ENCODE measurements around the gene LRRC8D. TPM values are rescaled to one million over a fixed set of nuclear protein-coding genes. Genes with fewer than 3 reads are reported as not detected.
A peak's percentile ranks its signal among the peaks of the same experiment; 100 is the strongest.

LRRC8D gene
- total and polyA plus RNA-seq, 4 donors: 7.1 to 17.4 (median 14.4) TPM

DNA sequence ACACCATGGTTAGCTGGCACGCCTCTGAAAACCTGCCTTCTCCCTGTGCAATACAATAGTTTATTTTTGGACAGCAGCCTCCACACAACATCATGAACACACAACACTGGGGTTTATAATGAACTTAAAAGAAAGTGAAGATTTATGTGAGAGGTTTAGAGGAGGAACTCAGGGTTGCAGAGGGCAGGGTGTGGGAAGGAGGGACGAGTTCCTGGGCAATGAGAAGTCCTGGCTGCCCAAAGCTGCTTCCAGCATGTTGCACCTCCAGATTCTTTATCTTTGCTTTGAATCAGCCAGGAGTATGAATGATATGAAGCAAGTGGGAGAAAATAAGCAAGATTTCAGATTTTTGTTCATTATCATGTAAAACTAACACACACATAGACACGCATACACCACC is 11.3 kb upstream of the LRRC8D start:
- Histone ChIP-seq H3K4me1 (ENCODE audit: control insufficient read depth in 4 of 4, insufficient read depth in 4 of 4, low read length in 3 of 4) (no peaks in the 10 kb centered on the region), H3K9ac (ENCODE audit: low read depth in 1 of 2, low read length in 2 of 2) (no peak overlapping the region), H3K27me3 (ENCODE audit: control insufficient read depth in 4 of 4, insufficient read depth in 4 of 4, low read length in 3 of 4) (no peaks in the 10 kb centered on the region), H3K9me3 (ENCODE audit: control insufficient read depth in 4 of 4, low read length in 3 of 4) (no peaks in the 10 kb centered on the region), H3K36me3 (ENCODE audit: control insufficient read depth in 4 of 4, insufficient read depth in 3 of 4, low read depth in 1 of 4, low read length in 3 of 4) (no peaks in the 10 kb centered on the region), H3K4me3 (ENCODE audit: low read depth in 1 of 3, low read length in 3 of 3) (no peak overlapping the region), H3K27ac (ENCODE audit: low read depth in 1 of 2, low read length in 2 of 2) (no peak overlapping the region)
- DNase-seq (ENCODE audit: low spot score): no peak
- WGBS: 94% methylated on average over 3 of the region's 3 CpGs
- TF ChIP-seq JUND (IDR thresholded peaks at IDR 0.05): no peak
- no peak for TF ChIP-seq TAF1 (conservative IDR thresholded peaks at IDR 0.05)

DNA sequence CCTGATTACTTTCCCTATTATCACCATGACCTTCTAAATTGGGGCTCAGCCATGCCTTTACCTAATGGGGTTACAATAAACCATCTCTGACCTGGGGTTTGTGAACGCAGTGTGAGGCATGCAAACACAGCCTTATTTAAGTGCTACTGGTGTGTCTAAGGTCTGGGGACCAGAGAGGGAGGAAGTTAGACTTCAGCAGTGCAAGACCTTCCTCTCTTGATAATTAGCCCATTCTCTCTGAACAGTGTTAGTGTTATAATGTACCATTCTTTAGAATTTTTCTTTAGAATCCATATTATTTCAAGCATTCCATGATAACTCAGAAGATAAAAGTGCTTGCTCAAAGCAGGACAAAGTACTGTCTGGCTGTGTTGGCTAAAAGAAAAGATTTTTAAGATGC is 10.5 kb upstream of the LRRC8D start:
- TF ChIP-seq FOXA2 (IDR thresholded peaks at IDR 0.05) (no peak), HNF4G (IDR thresholded peaks at IDR 0.05) (no peak), YY1 (IDR thresholded peaks at IDR 0.05) (no peak), EGR1 (IDR thresholded peaks at IDR 0.05; ENCODE audit: low read depth in 2 of 2) (no peak), HNF4A (conservative IDR thresholded peaks at IDR 0.05) (no peak), NR2F2 (IDR thresholded peaks at IDR 0.05) (no peak), RXRA (IDR thresholded peaks at IDR 0.05) (no peak), JUND (IDR thresholded peaks at IDR 0.05) (no peak), SP1 (IDR thresholded peaks at IDR 0.05) (no peak), RAD21 (IDR thresholded peaks at IDR 0.05) (no peak), TAF1 (conservative IDR thresholded peaks at IDR 0.05) (no peak), FOXA1 (IDR thresholded peaks at IDR 0.05) (no peak)
- TF ChIP-seq, protein P1, sequence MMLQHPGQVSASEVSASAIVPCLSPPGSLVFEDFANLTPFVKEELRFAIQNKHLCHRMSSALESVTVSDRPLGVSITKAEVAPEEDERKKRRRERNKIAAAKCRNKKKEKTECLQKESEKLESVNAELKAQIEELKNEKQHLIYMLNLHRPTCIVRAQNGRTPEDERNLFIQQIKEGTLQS (IDR thresholded peaks at IDR 0.05): no peak
- TF ChIP-seq, protein P2, sequence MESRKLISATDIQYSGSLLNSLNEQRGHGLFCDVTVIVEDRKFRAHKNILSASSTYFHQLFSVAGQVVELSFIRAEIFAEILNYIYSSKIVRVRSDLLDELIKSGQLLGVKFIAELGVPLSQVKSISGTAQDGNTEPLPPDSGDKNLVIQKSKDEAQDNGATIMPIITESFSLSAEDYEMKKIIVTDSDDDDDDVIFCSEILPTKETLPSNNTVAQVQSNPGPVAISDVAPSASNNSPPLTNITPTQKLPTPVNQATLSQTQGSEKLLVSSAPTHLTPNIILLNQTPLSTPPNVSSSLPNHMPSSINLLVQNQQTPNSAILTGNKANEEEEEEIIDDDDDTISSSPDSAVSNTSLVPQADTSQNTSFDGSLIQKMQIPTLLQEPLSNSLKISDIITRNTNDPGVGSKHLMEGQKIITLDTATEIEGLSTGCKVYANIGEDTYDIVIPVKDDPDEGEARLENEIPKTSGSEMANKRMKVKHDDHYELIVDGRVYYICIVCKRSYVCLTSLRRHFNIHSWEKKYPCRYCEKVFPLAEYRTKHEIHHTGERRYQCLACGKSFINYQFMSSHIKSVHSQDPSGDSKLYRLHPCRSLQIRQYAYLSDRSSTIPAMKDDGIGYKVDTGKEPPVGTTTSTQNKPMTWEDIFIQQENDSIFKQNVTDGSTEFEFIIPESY (IDR thresholded peaks at IDR 0.05): no peak
- TF ChIP-seq, protein P3, sequence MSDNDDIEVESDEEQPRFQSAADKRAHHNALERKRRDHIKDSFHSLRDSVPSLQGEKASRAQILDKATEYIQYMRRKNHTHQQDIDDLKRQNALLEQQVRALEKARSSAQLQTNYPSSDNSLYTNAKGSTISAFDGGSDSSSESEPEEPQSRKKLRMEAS (IDR thresholded peaks at IDR 0.05): no peak
- TF ChIP-seq, protein P4, sequence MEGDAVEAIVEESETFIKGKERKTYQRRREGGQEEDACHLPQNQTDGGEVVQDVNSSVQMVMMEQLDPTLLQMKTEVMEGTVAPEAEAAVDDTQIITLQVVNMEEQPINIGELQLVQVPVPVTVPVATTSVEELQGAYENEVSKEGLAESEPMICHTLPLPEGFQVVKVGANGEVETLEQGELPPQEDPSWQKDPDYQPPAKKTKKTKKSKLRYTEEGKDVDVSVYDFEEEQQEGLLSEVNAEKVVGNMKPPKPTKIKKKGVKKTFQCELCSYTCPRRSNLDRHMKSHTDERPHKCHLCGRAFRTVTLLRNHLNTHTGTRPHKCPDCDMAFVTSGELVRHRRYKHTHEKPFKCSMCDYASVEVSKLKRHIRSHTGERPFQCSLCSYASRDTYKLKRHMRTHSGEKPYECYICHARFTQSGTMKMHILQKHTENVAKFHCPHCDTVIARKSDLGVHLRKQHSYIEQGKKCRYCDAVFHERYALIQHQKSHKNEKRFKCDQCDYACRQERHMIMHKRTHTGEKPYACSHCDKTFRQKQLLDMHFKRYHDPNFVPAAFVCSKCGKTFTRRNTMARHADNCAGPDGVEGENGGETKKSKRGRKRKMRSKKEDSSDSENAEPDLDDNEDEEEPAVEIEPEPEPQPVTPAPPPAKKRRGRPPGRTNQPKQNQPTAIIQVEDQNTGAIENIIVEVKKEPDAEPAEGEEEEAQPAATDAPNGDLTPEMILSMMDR (IDR thresholded peaks at IDR 0.05; ENCODE audit: low read depth, low read length, missing input control): no peak
- no peaks in the 10 kb centered on the region for H3K36me3 ChIP-seq (ENCODE audit: control insufficient read depth in 4 of 4, insufficient read depth in 3 of 4, low read depth in 1 of 4, low read length in 3 of 4)
- no peak overlapping the region for H3K4me3 ChIP-seq (ENCODE audit: low read depth in 1 of 3, low read length in 3 of 3)
- H3K9me3 ChIP-seq (ENCODE audit: control insufficient read depth in 4 of 4, low read length in 3 of 4): no peaks in the 10 kb centered on the region
- WGBS: 80% methylated on average over 1 of the region's 1 CpG
- H3K4me1 ChIP-seq (ENCODE audit: control insufficient read depth in 4 of 4, insufficient read depth in 4 of 4, low read length in 3 of 4): no peaks in the 10 kb centered on the region
- no peak overlapping the region for H3K27ac ChIP-seq (ENCODE audit: low read depth in 1 of 2, low read length in 2 of 2)
- no peaks in the 10 kb centered on the region for H3K27me3 ChIP-seq (ENCODE audit: control insufficient read depth in 4 of 4, insufficient read depth in 4 of 4, low read length in 3 of 4)
- H3K9ac ChIP-seq (ENCODE audit: low read depth in 1 of 2, low read length in 2 of 2): no peak overlapping the region
- no peak for DNase-seq (ENCODE audit: low spot score)

DNA sequence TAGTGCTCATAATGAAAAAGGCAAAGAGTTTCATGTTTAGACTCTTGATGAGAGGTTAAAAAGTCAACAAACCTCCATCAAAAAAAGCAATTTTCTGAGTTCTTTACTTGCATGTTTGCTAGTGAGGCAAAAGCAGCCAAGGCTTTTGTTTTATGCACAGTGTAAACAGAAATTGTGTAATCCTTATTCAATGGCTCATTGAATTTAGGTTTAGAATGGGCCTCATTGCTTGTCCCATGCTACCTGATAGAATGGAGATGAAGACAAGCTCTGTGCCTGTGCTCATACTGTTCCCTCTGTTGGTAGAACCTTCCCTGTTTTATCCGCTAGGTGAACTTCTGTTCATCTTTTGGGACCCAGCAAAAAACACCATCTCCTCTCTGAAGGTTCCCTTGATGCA is 10.0 kb upstream of the LRRC8D start:
- 99% methylated on average over 1 of the region's 1 CpG for WGBS
- no peaks in the 10 kb centered on the region for H3K27me3 ChIP-seq (ENCODE audit: control insufficient read depth in 4 of 4, insufficient read depth in 4 of 4, low read length in 3 of 4)
- no peaks in the 10 kb centered on the region for H3K4me1 ChIP-seq (ENCODE audit: control insufficient read depth in 4 of 4, insufficient read depth in 4 of 4, low read length in 3 of 4)
- no peak for TF ChIP-seq GABPA (IDR thresholded peaks at IDR 0.05 in 1 of 2, conservative IDR thresholded peaks at IDR 0.05 in 1 of 2)
- TF ChIP-seq FOXA2 (IDR thresholded peaks at IDR 0.05): peak; percentile 52
- TF ChIP-seq HNF4A (conservative IDR thresholded peaks at IDR 0.05): no peak
- no peaks in the 10 kb centered on the region for H3K36me3 ChIP-seq (ENCODE audit: control insufficient read depth in 4 of 4, insufficient read depth in 3 of 4, low read depth in 1 of 4, low read length in 3 of 4)
- H3K4me3 ChIP-seq (ENCODE audit: low read depth in 1 of 3, low read length in 3 of 3): no peak overlapping the region
- H3K9ac ChIP-seq (ENCODE audit: low read depth in 1 of 2, low read length in 2 of 2): no peak overlapping the region
- no peaks in the 10 kb centered on the region for H3K9me3 ChIP-seq (ENCODE audit: control insufficient read depth in 4 of 4, low read length in 3 of 4)
- no peak overlapping the region for H3K27ac ChIP-seq (ENCODE audit: low read depth in 1 of 2, low read length in 2 of 2)
- DNase-seq (ENCODE audit: low spot score): no peak

All from liver (tissue), 9 donors.